NCI-H2171 (cell line): Measurements from ENCODE around the gene FYB1.
"Not testable (repeated sequence)": the region's sequence is repeated elsewhere in the genome, so short reads cannot be mapped to it uniquely, and the experiment has no call there.

ENCODE experiments used
- DNase-seq: peaks from one replicate; lab custom pipeline; 2025; lab: John Stamatoyannopoulos, UW

Gene FYB1

GRCh38 chr5:39226100-39226451 lies 6.7 kb upstream of the FYB1 start:
- DNase-seq, result no peak

- DNase-seq, result no peak
These were observed 6.2 kb upstream of the FYB1 start for GRCh38 chr5:39225405-39226099.

- DNase-seq, result no peak
These were observed 4.9 kb upstream of the FYB1 start for GRCh38 chr5:39224196-39224761.

GRCh38 chr5:39223565-39224156 lies 4.3 kb upstream of the FYB1 start:
- DNase-seq, result no peak

GRCh38 chr5:39221671-39222070 lies 2.3 kb upstream of the FYB1 start:
- DNase-seq, result not testable (repeated sequence)

- DNase-seq, result no peak
These were observed 1.1 kb upstream of the FYB1 start for GRCh38 chr5:39220280-39221030.

GRCh38 chr5:39218482-39219402 lies 621 bp downstream of the FYB1 start:
- DNase-seq, result no peak

GRCh38 chr5:39217365-39218281 lies 1.7 kb downstream of the FYB1 start:
- peak; percentile 7 for DNase-seq

- no peak for DNase-seq
These were observed 2.7 kb downstream of the FYB1 start for GRCh38 chr5:39216631-39217030.

GRCh38 chr5:39215857-39216256 lies 3.5 kb downstream of the FYB1 start:
- no peak for DNase-seq

GRCh38 chr5:39214912-39215709 lies 4.3 kb downstream of the FYB1 start:
- no peak for DNase-seq

- DNase-seq, result no peak
These were observed 5.7 kb downstream of the FYB1 start for GRCh38 chr5:39213447-39214207.

GRCh38 chr5:39211773-39212172 lies 7.6 kb downstream of the FYB1 start:
- DNase-seq, result no peak

- DNase-seq, result no peak
These were observed 9.4 kb downstream of the FYB1 start for GRCh38 chr5:39209924-39210323.

GRCh38 chr5:39208471-39208870 lies 10.9 kb downstream of the FYB1 start:
- DNase-seq, result no peak

- no peak for DNase-seq
These were observed 11.9 kb downstream of the FYB1 start for GRCh38 chr5:39207345-39208045.

- DNase-seq, result no peak
These were observed 12.6 kb downstream of the FYB1 start for GRCh38 chr5:39206630-39207321.

GRCh38 chr5:39205550-39205949 lies 13.8 kb downstream of the FYB1 start:
- DNase-seq, result no peak
